HepG2 (cell line): ENCODE data around the gene ANKRD42. TPM values are rescaled to one million over a fixed set of nuclear protein-coding genes. Genes with fewer than 3 reads are reported as not detected.
A peak's percentile ranks its signal among the peaks of the same experiment; 100 is the strongest.

Source experiments
- ARID4A ChIP-seq: sonication (generic); formaldehyde crosslinking; IDR thresholded peaks from 2 replicates; pipeline ENCODE4 v1.5.0; 2020; ENCODE audit warnings: mild to moderate bottlenecking, missing genetic modification reagents, borderline replicate concordance
- CENPT ChIP-seq: sonication (generic); formaldehyde crosslinking; IDR thresholded peaks from 2 replicates; pipeline ENCODE4 v1.8.0; 2022; ENCODE audit warnings: low read depth, mild to moderate bottlenecking, moderate library complexity, missing genetic modification reagents
- CHCHD3 ChIP-seq: sonication (generic); formaldehyde crosslinking; IDR thresholded peaks from 2 replicates; pipeline ENCODE4 v1.8.0; 2022; ENCODE audit warnings: mild to moderate bottlenecking, missing genetic modification reagents, moderate library complexity
- FOXC1 ChIP-seq: sonication (generic); formaldehyde crosslinking; IDR thresholded peaks from 2 replicates; pipeline ENCODE4 v1.8.0; 2022; ENCODE audit warnings: mild to moderate bottlenecking, missing genetic modification reagents, borderline replicate concordance
- GABPB1 ChIP-seq: IDR thresholded peaks from 2 replicates; pipeline ENCODE4 v1.6.1; 2016; ENCODE audit warnings: mild to moderate bottlenecking, missing genetic modification reagents, moderate library complexity, missing compliant biosample characterization
- HHEX ChIP-seq: IDR thresholded peaks from 2 replicates; pipeline ENCODE4 v1.6.1; 2016; ENCODE audit warnings: control low read depth
- JUNB ChIP-seq: sonication (generic); formaldehyde crosslinking; IDR thresholded peaks from 2 replicates; pipeline ENCODE4 v1.8.0; 2022; ENCODE audit warnings: missing genetic modification reagents, mild to moderate bottlenecking, borderline replicate concordance
- KLF16 ChIP-seq, 2 experiments: sonication (generic) in 1 of 2; formaldehyde crosslinking in 1 of 2; IDR thresholded peaks; 2 replicates each; pipeline versions ENCODE4 v1.6.1 to v1.8.0; 2016 to 2023; ENCODE audit warnings: missing genetic modification reagents in 2 of 2, missing compliant biosample characterization in 1 of 2
- RBM39 ChIP-seq: fragments of 200-400 bp; formaldehyde crosslinking; IDR thresholded peaks from one replicate; pipeline ENCODE4 v1.6.1; 2018; ENCODE audit warnings: antibody characterized with exemption, mild to moderate bottlenecking, low read depth, low read length; ENCODE audit not compliant: poor library complexity, severe bottlenecking
- TBP ChIP-seq: sonication (generic); formaldehyde crosslinking; IDR thresholded peaks from 2 replicates; pipeline ENCODE4 v1.5.0; 2020; ENCODE audit warnings: missing genetic modification reagents
- TGIF2 ChIP-seq: IDR thresholded peaks from 2 replicates; pipeline ENCODE4 v1.6.1; 2016; ENCODE audit warnings: control low read depth, missing compliant biosample characterization
- THAP11 ChIP-seq: IDR thresholded peaks from 2 replicates; pipeline ENCODE4 v1.6.1; 2016; ENCODE audit warnings: missing biosample characterization, missing genetic modification reagents
- ZNF121 ChIP-seq: sonication (generic); formaldehyde crosslinking; IDR thresholded peaks from 2 replicates; pipeline ENCODE4 v1.5.0; 2020; ENCODE audit warnings: mild to moderate bottlenecking, missing genetic modification reagents
- ZNF337 ChIP-seq: sonication (generic); formaldehyde crosslinking; IDR thresholded peaks from 2 replicates; pipeline ENCODE4 v1.5.1; 2020; ENCODE audit warnings: missing genetic modification reagents, low read depth, mild to moderate bottlenecking, borderline replicate concordance
- ZNF580 ChIP-seq: IDR thresholded peaks from 2 replicates; pipeline ENCODE4 v1.6.1; 2016; ENCODE audit warnings: low read depth, borderline replicate concordance
- ZNF615 ChIP-seq: sonication (generic); formaldehyde crosslinking; IDR thresholded peaks from 2 replicates; pipeline ENCODE4 v1.5.0; 2020; ENCODE audit warnings: mild to moderate bottlenecking, missing genetic modification reagents, borderline replicate concordance
- ZNF724P ChIP-seq: sonication (generic); formaldehyde crosslinking; IDR thresholded peaks from 2 replicates; pipeline ENCODE4 v1.8.0; 2022; ENCODE audit warnings: missing genetic modification reagents, borderline replicate concordance
- ZNF777 ChIP-seq: sonication (generic); formaldehyde crosslinking; IDR thresholded peaks from 2 replicates; pipeline ENCODE4 v1.4.0; 2020; ENCODE audit warnings: missing genetic modification reagents
- ZNF83 ChIP-seq: sonication (generic); formaldehyde crosslinking; IDR thresholded peaks from 2 replicates; pipeline ENCODE4 v1.4.0; 2020; ENCODE audit warnings: missing genetic modification reagents, mild to moderate bottlenecking, borderline replicate concordance
- polyA plus RNA-seq, 8 experiments: library from polyadenylated mRNA; depleted of rRNA in 3 of 8; stranded (reverse) in 7 of 8; unstranded in 1 of 8; fragments of >200 nt; fragmentation: Illumina TruSeq in 4 of 8; extraction: Trizol in 4 of 8; gene quantifications; 2 replicates each; pipeline versions ENCODE4 v1.2.1 to v1.2.3, GENCODE V29; 2011 to 2016; ENCODE audit warnings: low read depth in 4 of 8, missing spikeins in 1 of 8, mixed read lengths in 1 of 8; ENCODE audit not compliant: insufficient read depth in 1 of 8
- total RNA-seq, 5 experiments: library from RNA; depleted of rRNA; stranded (reverse); fragments of >200 nt; fragmentation: Illumina TruSeq; extraction: Trizol; gene quantifications; 2 replicates each; pipeline ENCODE4 v1.2.3, GENCODE V29; 2016; ENCODE audit warnings: low read depth in 1 of 5
- TF ChIP-seq, protein P1 (sequence below): sonication (generic); formaldehyde crosslinking; conservative IDR thresholded peaks from 2 replicates; pipeline ENCODE4 v1.8.0; 2022; ENCODE audit warnings: mild to moderate bottlenecking, moderate library complexity, missing genetic modification reagents
- TF ChIP-seq, protein P2 (sequence below): sonication (generic); formaldehyde crosslinking; IDR thresholded peaks from 2 replicates; pipeline ENCODE4 v1.5.1; 2020; ENCODE audit warnings: mild to moderate bottlenecking, moderate library complexity, missing genetic modification reagents

ANKRD42 gene
- total and polyA plus RNA-seq, 2 of the 13 experiments (the other 11 are each of a cell fraction or from before 2014, with no cell fraction given), result 2.2 to 3.7 TPM

GRCh38 chr11:83156996-83157593 lies 36.4 kb upstream of the ANKRD42 start, which contains the start of gene PCF11 (continued):
- TF ChIP-seq ZNF615 (CRISPR knock-in tag) (no peak), JUNB (CRISPR knock-in tag) (no peak), CENPT (CRISPR knock-in tag) (no peak), GABPB1 (CRISPR knock-in tag) (peak; percentile 78), CHCHD3 (CRISPR knock-in tag) (0 out of 2 replicates have a peak, but pooled peaks have one; percentile 12), HHEX (CRISPR knock-in tag) (no peak), ZNF724P (CRISPR knock-in tag) (no peak), ARID4A (CRISPR knock-in tag) (peak; percentile 80), ZNF580 (no peak), ZNF121 (CRISPR knock-in tag) (no peak), KLF16 (CRISPR knock-in tag; IDR thresholded peaks at IDR 0.05) (peak in 1 of 2 experiments; percentile 82; a peak in 2 of 4 replicates), THAP11 (CRISPR knock-in tag) (peak; percentile 54), TGIF2 (CRISPR knock-in tag) (peak; percentile 90), ZNF83 (CRISPR knock-in tag) (peak; percentile 35; the same call in 1 of the 2 replicates), ZNF777 (CRISPR knock-in tag) (no peak), FOXC1 (CRISPR knock-in tag) (peak; percentile 73; the same call in 1 of the 2 replicates), ZNF337 (CRISPR knock-in tag) (no peak), TBP (no peak; the same call in 1 of the 2 replicates), RBM39 (peak; percentile 87)
- TF ChIP-seq, protein P1, sequence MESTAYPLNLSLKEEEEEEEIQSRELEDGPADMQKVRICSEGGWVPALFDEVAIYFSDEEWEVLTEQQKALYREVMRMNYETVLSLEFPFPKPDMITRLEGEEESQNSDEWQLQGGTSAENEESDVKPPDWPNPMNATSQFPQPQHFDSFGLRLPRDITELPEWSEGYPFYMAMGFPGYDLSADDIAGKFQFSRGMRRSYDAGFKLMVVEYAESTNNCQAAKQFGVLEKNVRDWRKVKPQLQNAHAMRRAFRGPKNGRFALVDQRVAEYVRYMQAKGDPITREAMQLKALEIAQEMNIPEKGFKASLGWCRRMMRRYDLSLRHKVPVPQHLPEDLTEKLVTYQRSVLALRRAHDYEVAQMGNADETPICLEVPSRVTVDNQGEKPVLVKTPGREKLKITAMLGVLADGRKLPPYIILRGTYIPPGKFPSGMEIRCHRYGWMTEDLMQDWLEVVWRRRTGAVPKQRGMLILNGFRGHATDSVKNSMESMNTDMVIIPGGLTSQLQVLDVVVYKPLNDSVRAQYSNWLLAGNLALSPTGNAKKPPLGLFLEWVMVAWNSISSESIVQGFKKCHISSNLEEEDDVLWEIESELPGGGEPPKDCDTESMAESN (CRISPR knock-in tag), result peak; percentile 58
- TF ChIP-seq, protein P2, sequence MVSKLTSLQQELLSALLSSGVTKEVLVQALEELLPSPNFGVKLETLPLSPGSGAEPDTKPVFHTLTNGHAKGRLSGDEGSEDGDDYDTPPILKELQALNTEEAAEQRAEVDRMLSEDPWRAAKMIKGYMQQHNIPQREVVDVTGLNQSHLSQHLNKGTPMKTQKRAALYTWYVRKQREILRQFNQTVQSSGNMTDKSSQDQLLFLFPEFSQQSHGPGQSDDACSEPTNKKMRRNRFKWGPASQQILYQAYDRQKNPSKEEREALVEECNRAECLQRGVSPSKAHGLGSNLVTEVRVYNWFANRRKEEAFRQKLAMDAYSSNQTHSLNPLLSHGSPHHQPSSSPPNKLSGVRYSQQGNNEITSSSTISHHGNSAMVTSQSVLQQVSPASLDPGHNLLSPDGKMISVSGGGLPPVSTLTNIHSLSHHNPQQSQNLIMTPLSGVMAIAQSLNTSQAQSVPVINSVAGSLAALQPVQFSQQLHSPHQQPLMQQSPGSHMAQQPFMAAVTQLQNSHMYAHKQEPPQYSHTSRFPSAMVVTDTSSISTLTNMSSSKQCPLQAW (CRISPR knock-in tag), result no peak; the same call in 1 of the 2 replicates
